BE2C (cell line): ENCODE data around the gene DKC1.

ENCODE experiments used
- DNase-seq: peaks from one replicate; pipeline ENCODE4 v3.0.0-alpha.2; 2020
- H3K27me3 ChIP-seq: fragments of 250-450 bp; sonication (Bioruptor Pico); 2 replicates; pipeline ENCODE4 v1.5.1; 2020; ENCODE audit warnings: mild to moderate bottlenecking
- H3K36me3 ChIP-seq: fragments of 250-450 bp; sonication (Bioruptor Pico); 2 replicates; pipeline ENCODE4 v1.5.1; 2020; ENCODE audit warnings: mild to moderate bottlenecking
- H3K4me1 ChIP-seq: fragments of 250-450 bp; sonication (Bioruptor Pico); 2 replicates; pipeline ENCODE4 v1.5.1; 2020
- H3K4me3 ChIP-seq: 2 replicates; pipeline ENCODE4 v1.5.1; 2011; ENCODE audit warnings: low read depth, low read length
- H3K9me3 ChIP-seq: fragments of 250-450 bp; sonication (Bioruptor Pico); 2 replicates; pipeline ENCODE4 v1.5.1; 2020
- TF ChIP-seq, protein P1 (sequence below): IDR thresholded peaks from 2 replicates; pipeline ENCODE4 v1.5.1; 2012; ENCODE audit warnings: mild to moderate bottlenecking, low read depth, low read length

DKC1 gene

DNA sequence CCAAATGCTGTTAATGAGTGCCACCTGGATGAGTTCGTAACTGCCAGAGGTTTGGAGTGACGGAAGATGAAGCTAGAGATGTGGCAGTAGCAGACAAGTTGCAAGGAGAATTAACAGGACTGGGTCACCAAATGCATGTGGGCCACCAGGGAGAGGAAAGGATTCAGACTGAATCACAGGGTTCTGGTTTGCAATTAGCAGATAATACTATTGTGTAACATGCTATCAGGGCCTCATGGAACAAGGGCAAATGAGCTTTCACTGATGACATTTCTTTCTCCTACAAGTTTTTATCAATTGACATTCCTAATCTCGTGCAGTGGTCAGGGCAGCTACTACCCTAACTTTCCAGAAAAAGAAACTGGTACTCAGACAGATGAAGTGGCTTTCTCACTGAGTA is 33.2 kb upstream of the DKC1 start:
- TF ChIP-seq, protein P1, sequence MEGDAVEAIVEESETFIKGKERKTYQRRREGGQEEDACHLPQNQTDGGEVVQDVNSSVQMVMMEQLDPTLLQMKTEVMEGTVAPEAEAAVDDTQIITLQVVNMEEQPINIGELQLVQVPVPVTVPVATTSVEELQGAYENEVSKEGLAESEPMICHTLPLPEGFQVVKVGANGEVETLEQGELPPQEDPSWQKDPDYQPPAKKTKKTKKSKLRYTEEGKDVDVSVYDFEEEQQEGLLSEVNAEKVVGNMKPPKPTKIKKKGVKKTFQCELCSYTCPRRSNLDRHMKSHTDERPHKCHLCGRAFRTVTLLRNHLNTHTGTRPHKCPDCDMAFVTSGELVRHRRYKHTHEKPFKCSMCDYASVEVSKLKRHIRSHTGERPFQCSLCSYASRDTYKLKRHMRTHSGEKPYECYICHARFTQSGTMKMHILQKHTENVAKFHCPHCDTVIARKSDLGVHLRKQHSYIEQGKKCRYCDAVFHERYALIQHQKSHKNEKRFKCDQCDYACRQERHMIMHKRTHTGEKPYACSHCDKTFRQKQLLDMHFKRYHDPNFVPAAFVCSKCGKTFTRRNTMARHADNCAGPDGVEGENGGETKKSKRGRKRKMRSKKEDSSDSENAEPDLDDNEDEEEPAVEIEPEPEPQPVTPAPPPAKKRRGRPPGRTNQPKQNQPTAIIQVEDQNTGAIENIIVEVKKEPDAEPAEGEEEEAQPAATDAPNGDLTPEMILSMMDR, result no peak
- H3K27me3 ChIP-seq, result no peaks in the 10 kb centered on the region
- H3K4me1 ChIP-seq, result no peaks in the 10 kb centered on the region
- DNase-seq, result no peak
- H3K4me3 ChIP-seq, result no peak overlapping the region
- H3K9me3 ChIP-seq, result no peaks in the 10 kb centered on the region
- H3K36me3 ChIP-seq, result no peaks in the 10 kb centered on the region

DNA sequence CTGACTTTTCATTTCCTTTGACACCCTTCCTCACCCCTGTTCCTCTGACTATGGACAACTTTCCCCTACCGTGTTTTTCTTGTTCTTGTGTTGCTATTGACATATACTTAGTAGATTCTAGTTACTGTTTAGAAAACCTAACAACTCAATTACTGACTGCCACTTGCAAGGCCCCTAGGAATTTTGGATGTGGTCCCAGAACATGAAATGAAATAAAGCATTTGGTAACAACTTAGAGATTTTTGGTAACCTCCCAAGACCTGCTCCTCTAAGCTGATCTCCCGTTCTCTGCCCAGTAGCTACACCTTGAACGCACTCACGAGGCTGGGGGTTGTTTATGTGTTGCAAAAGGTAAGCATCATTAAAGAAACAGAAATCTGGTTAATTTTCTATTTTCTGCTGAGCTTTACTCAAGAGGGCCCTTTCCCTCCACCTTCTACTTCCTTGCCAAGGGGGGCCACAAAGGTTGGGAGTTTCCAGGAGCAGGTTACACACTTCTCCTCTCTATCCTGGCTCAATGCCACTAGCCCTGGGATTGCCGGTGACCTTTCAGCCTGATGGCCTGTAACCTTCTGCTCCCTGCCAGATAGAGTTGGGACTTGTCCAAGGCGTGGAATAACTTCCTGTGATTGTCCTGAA is 32.3 kb upstream of the DKC1 start:
- Histone ChIP-seq H3K4me3 (no peak overlapping the region), H3K27me3 (no peaks in the 10 kb centered on the region), H3K36me3 (no peaks in the 10 kb centered on the region), H3K9me3 (no peaks in the 10 kb centered on the region), H3K4me1 (no peaks in the 10 kb centered on the region)
- TF ChIP-seq, protein P1, result no peak
- DNase-seq, result no peak

DNA sequence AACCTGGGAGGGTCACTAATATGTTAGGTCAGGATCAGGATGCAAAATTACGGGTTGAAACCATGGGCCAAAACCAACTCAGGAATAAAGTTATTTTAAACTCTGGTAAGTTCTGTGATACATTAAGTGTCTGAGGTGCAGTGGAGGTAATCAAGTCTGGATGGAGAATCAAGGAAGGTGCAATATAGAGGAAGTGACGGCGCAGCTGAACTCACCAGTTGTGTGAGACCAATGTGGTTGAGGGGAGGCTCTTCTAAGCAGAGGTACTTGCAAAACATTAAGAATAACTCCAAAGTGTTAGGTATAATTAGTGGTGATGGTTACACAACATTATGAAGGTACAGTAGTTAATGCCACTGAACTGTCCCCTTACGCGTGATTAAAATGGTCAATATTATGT is 31.5 kb upstream of the DKC1 start:
- TF ChIP-seq, protein P1, result no peak
- Histone ChIP-seq H3K27me3 (no peaks in the 10 kb centered on the region), H3K4me1 (no peaks in the 10 kb centered on the region), H3K4me3 (no peak overlapping the region), H3K36me3 (no peaks in the 10 kb centered on the region), H3K9me3 (no peaks in the 10 kb centered on the region)
- DNase-seq, result no peak

DNA sequence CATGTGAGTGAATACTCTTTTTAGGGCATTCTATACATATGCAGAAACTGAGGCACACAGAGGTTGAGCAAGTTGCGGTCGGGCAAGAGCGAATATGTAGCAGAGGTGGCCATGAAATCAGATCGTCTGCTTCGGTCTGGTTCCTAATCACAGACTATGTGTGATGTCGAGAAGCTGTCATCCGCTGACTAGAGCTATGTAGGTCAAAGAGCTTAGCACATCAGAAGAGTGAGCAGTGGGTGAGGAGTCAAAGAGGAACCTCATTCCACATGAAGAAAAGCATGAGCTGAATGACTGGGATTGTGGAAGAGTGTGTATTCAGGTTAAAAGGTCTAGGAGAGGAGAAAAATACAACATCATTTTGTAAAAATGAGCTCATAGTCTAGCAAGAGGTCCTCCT is 30.8 kb upstream of the DKC1 start:
- H3K4me1 ChIP-seq, result no peaks in the 10 kb centered on the region
- no peak for DNase-seq
- no peaks in the 10 kb centered on the region for H3K9me3 ChIP-seq
- TF ChIP-seq, protein P1, result no peak
- H3K4me3 ChIP-seq, result no peak overlapping the region
- H3K27me3 ChIP-seq, result no peaks in the 10 kb centered on the region
- H3K36me3 ChIP-seq, result no peaks in the 10 kb centered on the region

DNA sequence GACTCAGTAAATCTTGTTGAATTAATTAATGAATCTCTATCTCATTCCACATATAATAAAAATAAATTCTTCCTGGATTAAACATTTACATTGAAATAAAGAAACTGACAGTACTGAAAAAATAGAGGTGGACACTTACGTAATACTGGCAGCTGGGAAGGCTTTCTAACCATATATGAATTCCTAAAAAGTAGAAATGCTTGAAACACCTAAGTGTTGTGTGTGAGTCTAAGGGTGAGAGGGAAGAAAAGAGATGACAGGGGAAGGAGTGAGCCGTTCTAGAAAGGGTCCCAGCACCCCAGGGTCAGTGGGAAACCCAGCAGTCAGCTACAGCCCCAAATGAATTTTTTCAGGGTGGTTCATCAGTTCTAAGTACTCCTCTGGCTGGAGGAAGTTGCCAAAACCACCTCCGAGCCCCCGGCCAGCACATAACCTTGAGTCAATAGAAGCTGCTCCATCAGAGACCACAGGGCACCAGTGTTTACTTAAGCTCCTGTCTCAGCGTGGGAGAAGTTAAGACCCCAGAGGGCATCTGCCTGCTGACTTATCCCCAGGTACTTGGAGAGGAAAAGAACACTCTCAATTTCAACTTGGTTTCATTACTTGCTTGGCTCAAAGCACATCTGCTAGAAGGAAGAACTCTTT is 30.1 kb upstream of the DKC1 start:
- no peak for DNase-seq
- TF ChIP-seq, protein P1, result no peak
- no peaks in the 10 kb centered on the region for H3K36me3 ChIP-seq
- H3K9me3 ChIP-seq, result no peaks in the 10 kb centered on the region
- no peaks in the 10 kb centered on the region for H3K4me1 ChIP-seq
- H3K4me3 ChIP-seq, result no peak overlapping the region
- H3K27me3 ChIP-seq, result no peaks in the 10 kb centered on the region

DNA sequence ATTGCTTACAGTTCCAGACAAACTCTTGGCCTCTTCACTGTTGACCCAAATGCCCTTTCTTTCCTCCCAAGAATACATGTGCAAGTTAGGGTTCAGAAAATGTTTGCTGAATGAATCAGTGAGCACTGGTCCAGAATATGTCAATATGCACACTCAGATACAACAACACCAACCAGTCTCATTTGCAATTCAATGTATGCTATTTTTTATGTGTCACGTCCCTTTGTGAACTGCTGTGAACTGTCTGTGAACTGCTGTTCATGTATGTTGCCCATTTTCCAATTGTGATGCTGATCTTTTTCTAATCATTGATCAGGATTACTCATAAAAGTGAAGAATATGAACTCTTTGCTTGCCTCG is 29.6 kb upstream of the DKC1 start:
- H3K4me1 ChIP-seq, result no peaks in the 10 kb centered on the region
- no peak overlapping the region for H3K4me3 ChIP-seq
- no peaks in the 10 kb centered on the region for H3K9me3 ChIP-seq
- no peaks in the 10 kb centered on the region for H3K36me3 ChIP-seq
- TF ChIP-seq, protein P1, result no peak
- no peaks in the 10 kb centered on the region for H3K27me3 ChIP-seq
- no peak for DNase-seq
